Calu3 (cell line): ENCODE results near the gene PARD3. TPM values are rescaled to one million over a fixed set of nuclear protein-coding genes. Genes with fewer than 3 reads are reported as not detected.
A peak's percentile ranks its signal among the peaks of the same experiment; 100 is the strongest.

Source experiments
- BruUV-seq: library from RNA; stranded (reverse); fragments of 400-500 nt; replicated peaks from 2 replicates; lab custom pipeline; 2021; lab: Mats Ljungman, UMichigan
- CTCF ChIA-PET: fragments of 300-600 bp; sonication (Branson Sonifier 250); formaldehyde crosslinking; loops from one replicate; lab custom pipeline; 2022; ENCODE audit warnings: antibody characterized with exemption; lab: Charles Lee
- DNase-seq: peaks from one replicate; pipeline ENCODE4 v3.0.0; 2022
- H3K27ac Mint-ChIP-seq: one replicate; pipeline ENCODE4 v1.8.0; 2022; ENCODE audit warnings: mixed read lengths; ENCODE audit not compliant: unreplicated experiment
- H3K27me3 Mint-ChIP-seq: one replicate; pipeline ENCODE4 v1.8.0; 2022; ENCODE audit warnings: mixed read lengths; ENCODE audit not compliant: unreplicated experiment
- H3K36me3 Mint-ChIP-seq: one replicate; pipeline ENCODE4 v1.8.0; 2022; ENCODE audit warnings: mild to moderate bottlenecking, moderate library complexity, mixed read lengths; ENCODE audit not compliant: insufficient read depth, unreplicated experiment
- H3K4me1 Mint-ChIP-seq: one replicate; pipeline ENCODE4 v1.8.0; 2022; ENCODE audit warnings: mild to moderate bottlenecking, low read depth, mixed read lengths; ENCODE audit not compliant: unreplicated experiment
- H3K4me3 Mint-ChIP-seq: one replicate; pipeline ENCODE4 v1.8.0; 2022; ENCODE audit warnings: mild to moderate bottlenecking, low read depth, moderate library complexity, mixed read lengths; ENCODE audit not compliant: unreplicated experiment
- H3K9me3 Mint-ChIP-seq: one replicate; pipeline ENCODE4 v1.8.0; 2022; ENCODE audit warnings: low read depth, mixed read lengths; ENCODE audit not compliant: unreplicated experiment
- CTCF ChIP-seq: fragments of 200-600 bp; IDR thresholded peaks from one replicate; pipeline ENCODE4 v1.8.0; 2022; ENCODE audit warnings: antibody characterized with exemption; ENCODE audit not compliant: unreplicated experiment
- intact Hi-C: fragments of 100-400 bp; cut with micrococcal nuclease; formaldehyde crosslinking; loops from one replicate; pipeline ENCODE4 v1.10.0; 2022; ENCODE audit not compliant: unreplicated experiment
- total RNA-seq: library from RNA; stranded (reverse); gene quantifications from 2 replicates; pipeline ENCODE4 v1.2.3, GENCODE V29; 2022

The PARD3 gene
- total RNA-seq, 1 experiment from 2014 or later: 62.4 TPM

- no peak overlapping the region for H3K4me3 Mint-ChIP-seq
- TF ChIP-seq CTCF: no peak
- H3K27ac Mint-ChIP-seq: no peak overlapping the region
- no peaks in the 10 kb centered on the region for H3K36me3 Mint-ChIP-seq
- H3K4me1 Mint-ChIP-seq: peaks cover 13% of the 10 kb centered on the region
- CTCF ChIA-PET: interaction anchor here (0.6 kb wide), 1 partner anchor 213 kb away, joined by 3 read pairs; no protein-coding TSS in a partner anchor
- no peaks in the 10 kb centered on the region for H3K27me3 Mint-ChIP-seq
- no TSS peak for BruUV-seq
- no peak for DNase-seq
- H3K9me3 Mint-ChIP-seq: no peaks in the 10 kb centered on the region
- intact Hi-C loops: no loop called here
These were observed 523.5 kb downstream of the PARD3 start for GRCh38 chr10:34291466-34292193.

- intact Hi-C loops: no loop called here
- Mint-ChIP-seq H3K9me3 (no peaks in the 10 kb centered on the region), H3K4me1 (peaks cover 19% of the 10 kb centered on the region), H3K27ac (no peak overlapping the region), H3K4me3 (no peak overlapping the region), H3K27me3 (no peaks in the 10 kb centered on the region), H3K36me3 (no peaks in the 10 kb centered on the region)
- TF ChIP-seq CTCF: no peak
- CTCF ChIA-PET: no interaction called here
- BruUV-seq: no TSS peak
- DNase-seq: no peak
These were observed 524.5 kb downstream of the PARD3 start for GRCh38 chr10:34290412-34291081.

- Mint-ChIP-seq H3K4me1 (peaks cover 19% of the 10 kb centered on the region), H3K9me3 (no peaks in the 10 kb centered on the region), H3K36me3 (no peaks in the 10 kb centered on the region), H3K4me3 (no peak overlapping the region), H3K27ac (no peak overlapping the region), H3K27me3 (no peaks in the 10 kb centered on the region)
- BruUV-seq: no TSS peak
- intact Hi-C loops: no loop called here
- CTCF ChIA-PET: interaction anchor here (1.0 kb wide), 2 partner anchors 9 to 349 kb away, joined by 3 read pairs; no protein-coding TSS in a partner anchor
- TF ChIP-seq CTCF: no peak
- DNase-seq: peak; percentile 4
These were observed 526.5 kb downstream of the PARD3 start for GRCh38 chr10:34288634-34289033.

- no peaks in the 10 kb centered on the region for H3K9me3 Mint-ChIP-seq
- intact Hi-C loops: no loop called here
- TF ChIP-seq CTCF: no peak
- no peaks in the 10 kb centered on the region for H3K27me3 Mint-ChIP-seq
- no TSS peak for BruUV-seq
- H3K36me3 Mint-ChIP-seq: no peaks in the 10 kb centered on the region
- H3K4me1 Mint-ChIP-seq: peaks cover 19% of the 10 kb centered on the region
- no peak for DNase-seq
- no peak overlapping the region for H3K4me3 Mint-ChIP-seq
- CTCF ChIA-PET: no interaction called here
- H3K27ac Mint-ChIP-seq: no peak overlapping the region
These were observed 528.9 kb downstream of the PARD3 start for GRCh38 chr10:34286136-34286739.
